Tibial nerve (tissue), 3 donors: Measurements from ENCODE around the gene MROH2B.

ENCODE experiments used
- CTCF ChIP-seq, 5 experiments: fragments of 200-600 bp in 3 of 5; fragments of 450-650 bp in 2 of 5; sonication (generic) in 3 of 5; IDR thresholded peaks; one replicate each; pipeline ENCODE4 v1.5.1; 2016 to 2019; ENCODE audit warnings: antibody characterized with exemption in 5 of 5, mild to moderate bottlenecking in 3 of 5, moderate library complexity in 2 of 5
- POLR2A ChIP-seq, 2 donors: fragments of 450-650 bp; IDR thresholded peaks; one replicate each; pipeline ENCODE4 v1.6.1; 2017; ENCODE audit warnings: antibody characterized with exemption in 2 of 2, mild to moderate bottlenecking in 2 of 2, moderate library complexity in 2 of 2

GRCh38 chr5:41032973-41033372 is 38.2 kb downstream of the MROH2B start:
- TF ChIP-seq CTCF (IDR thresholded peaks at IDR 0.05) (no peak), POLR2A (IDR thresholded peaks at IDR 0.05) (no peak)
